HG03469 (cell line): ENCODE results near the gene ALX3.
"Not testable (repeated sequence)": the region's sequence is repeated elsewhere in the genome, so short reads cannot be mapped to it uniquely, and the experiment has no call there.

Experiments
- ATAC-seq: cut with Tn5 transposase; IDR thresholded peaks from one replicate; pipeline ENCODE4 v1.9.1; 2021; ENCODE audit warnings: mild to moderate bottlenecking, moderate library complexity, moderate number of reproducible peaks; ENCODE audit not compliant: unreplicated experiment

ALX3 gene

DNA sequence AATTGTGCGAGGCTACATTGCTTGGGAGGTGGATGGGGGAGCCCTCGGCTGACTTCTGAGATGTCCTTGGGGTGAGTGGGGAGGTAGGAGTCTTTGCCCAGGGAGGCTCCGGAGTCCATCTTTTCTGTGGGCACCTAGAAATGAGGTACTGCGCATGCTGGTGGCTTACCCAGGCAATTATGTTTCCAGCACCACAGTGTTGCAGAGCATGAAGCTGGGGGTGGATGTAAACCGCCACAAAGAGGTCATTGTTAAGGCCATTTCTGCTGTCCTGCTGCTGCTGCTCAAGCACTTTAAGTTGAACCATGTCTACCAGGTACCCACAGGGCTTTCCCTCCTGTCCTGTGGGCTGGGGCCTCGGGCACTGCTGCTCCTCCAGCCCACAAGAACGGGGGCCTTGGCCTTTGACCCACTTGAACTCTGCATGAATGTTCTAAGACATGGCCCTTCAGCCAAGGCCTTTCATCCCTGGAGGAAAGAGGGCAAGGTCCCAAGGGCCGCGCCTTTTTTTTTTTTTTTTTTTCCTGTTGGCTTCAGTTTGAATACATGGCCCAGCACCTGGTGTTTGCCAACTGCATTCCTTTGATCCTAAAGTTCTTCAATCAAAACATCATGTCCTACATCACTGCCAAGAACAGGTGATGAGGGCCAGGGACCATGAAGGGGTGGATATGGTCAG, 21.4 kb downstream of the ALX3 start:
- no peak for ATAC-seq

DNA sequence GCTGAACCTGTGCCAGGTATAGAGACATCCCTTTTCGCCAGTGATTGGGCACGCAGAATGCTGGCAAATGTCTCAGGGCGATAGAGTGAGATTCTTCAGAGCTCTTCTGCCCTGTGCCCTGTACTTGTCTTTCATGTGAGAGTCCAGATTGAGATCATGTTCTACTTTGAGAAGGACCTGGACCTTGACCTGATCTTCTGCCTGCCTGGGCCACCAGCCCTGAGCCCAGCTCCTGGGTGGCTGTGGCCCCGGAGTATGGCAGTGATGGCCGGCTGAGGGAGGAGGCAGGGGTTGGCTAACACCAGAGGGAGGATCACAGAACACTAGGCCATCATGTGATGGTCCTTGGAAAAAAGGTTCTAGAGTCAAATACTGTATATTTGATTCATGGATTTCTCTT, 22.2 kb downstream of the ALX3 start:
- ATAC-seq = no peak

DNA sequence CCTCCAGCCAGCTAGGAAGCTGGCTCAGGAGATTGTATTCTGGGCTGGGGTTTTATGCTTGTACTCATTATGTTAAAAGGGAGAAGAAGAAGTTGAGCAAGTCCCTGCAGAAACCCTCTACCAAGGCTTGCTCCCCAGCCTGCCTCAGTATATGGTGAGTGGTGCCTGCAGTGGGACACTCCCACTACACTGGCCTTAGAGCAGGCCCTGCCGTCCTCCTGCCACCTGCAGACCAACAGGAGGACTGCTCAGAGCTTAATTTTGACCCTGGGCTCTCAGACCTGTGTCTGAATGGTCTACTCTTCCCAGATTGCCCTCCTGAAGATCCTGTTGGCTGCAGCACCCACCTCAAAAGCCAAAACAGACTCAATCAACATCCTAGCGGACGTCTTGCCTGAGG, 23.0 kb downstream of the ALX3 start:
- ATAC-seq = no peak

DNA sequence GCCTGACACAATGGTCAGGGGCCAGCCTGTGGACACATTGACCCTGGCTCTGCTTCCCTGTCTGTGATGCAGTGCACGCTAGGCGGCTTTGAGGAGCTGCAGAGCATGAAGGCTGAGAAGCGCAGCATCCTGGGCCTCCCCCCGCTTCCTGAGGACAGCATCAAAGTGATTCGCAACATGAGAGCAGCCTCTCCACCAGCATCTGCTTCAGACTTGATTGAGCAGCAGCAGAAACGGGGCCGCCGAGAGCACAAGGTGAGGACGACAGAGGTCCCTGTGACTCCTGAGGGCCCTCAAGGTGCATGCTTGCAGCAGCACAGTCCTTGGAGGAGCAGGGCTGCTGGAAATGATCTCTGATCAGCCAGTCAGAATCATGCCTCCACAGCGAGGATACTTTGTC, 27.5 kb downstream of the ALX3 start:
- no peak for ATAC-seq

DNA sequence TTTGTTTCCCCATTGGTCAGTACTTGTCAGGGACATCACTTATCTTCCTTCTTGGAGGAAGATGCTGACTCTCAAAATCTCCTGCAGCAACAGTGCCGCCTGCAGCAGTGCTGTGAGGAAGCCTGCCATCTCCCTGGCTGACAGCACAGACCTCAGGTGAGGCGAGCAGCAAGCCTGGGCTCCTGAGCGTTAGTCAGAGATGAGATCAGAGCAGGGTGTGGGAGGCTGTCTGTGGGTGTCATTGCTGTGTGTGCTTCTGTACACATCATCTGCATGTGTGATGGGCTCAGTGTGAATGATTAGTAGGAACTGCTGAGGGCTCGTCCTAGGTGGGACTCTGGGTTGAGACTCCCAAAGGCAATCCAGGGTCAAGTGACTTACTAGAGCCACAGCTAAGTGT, 29.9 kb downstream of the ALX3 start:
- ATAC-seq = no peak

DNA sequence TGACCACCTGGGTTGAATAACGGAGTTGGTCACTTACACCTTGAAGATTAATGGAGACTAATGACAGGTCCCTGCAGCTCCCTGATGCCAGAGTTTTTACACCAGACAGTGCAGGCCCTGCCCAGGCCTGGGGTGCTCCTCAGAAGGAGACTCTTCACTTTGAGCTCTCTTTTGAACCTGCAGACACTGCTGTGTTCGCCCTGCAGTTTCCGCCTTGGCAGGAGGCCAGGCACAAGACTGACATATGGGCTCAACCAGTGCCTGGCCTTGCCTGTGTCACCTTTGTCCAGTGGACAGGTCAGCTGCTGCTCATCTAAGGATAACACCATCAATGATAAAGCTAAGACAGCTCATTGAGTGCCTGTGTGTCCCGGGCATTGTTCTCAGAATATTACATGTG, 30.8 kb downstream of the ALX3 start:
- ATAC-seq = no peak

DNA sequence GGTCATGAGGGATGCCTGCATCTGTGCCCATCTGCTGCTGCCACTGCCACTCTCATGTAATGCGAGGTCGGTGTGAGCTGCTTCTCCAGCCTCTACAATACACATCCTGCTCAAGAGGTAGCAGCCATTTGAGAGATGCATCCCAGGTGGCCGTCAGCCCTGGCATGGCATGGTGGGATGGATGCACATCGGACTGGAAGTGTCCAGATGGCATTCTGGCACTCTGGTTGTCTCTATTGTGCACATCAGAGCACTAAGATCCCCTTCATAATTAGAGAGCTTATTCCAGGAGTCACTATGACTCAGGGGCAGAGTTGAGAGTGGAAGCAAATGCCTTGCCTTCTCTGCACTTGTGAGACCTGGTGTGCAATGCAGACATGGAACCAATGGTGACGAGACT, 32.2 kb downstream of the ALX3 start:
- ATAC-seq = no peak

DNA sequence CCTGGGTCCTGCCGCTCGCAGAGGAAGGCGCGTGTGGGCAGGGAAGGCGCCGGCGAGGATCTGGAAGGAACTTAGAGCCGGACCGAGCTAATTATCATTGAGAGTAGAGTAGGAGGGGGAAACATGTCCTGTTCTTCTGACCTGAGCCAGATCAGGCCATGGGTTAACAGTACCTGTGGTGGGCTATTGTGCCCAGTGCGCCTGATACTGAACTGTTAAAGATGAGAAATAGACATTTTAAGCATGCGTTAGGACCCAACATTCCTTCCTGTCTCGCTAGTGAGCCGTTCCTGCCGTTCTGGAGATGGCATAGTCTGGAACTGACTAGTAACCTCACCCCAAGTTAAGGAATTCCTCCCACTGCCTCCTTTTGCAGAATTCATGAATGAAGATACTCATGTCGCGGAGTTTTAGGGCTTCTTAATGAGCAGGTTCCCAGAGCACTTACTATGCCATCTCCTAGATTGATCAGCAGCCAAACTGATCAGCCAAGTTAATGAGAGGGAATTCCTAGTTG, 35.2 kb downstream of the ALX3 start:
- ATAC-seq = no peak

DNA sequence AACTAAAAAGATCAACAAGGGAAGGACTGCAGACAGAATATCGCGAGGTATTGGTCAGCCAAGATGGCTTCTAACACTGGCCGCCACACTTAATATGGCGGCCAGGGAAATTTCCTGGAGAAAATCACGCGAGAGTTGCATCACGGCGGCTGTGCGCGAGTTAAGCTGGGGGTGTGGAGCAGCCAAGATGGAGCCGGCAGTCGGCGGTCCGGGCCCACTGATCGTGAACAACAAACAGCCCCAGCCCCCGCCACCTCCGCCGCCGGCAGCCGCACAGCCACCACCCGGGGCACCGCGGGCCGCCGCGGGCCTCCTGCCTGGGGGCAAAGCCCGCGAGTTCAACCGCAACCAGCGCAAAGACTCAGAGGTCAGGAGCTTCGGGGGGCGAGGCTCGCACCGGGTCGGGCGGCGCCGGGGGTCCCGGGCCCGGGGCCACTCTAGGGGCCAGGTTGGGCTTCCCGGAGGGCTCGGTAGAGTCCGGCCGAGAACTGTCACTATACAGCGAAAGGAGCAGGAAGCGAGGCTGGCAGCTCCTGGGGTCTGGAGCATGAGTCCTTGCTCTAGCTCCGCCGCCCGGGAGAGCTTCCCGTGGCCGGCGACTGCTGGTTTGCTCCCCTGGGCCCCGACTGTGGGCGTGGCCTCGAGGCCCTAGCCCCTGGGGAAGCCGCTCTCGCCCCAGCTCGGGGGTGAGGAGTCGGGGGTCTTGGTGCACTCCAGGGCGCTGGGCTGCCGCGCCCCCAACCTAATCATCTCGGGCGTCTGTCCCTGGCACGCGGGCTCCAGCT, 35.8 kb downstream of the ALX3 start, which contains the start of gene STRIP1:
TSS of gene STRIP1 (plus strand) at position 174 of the 785 bp plus-strand sequence. CDS start at position 188, 14 bp downstream.
- ATAC-seq = peak; percentile 78

DNA sequence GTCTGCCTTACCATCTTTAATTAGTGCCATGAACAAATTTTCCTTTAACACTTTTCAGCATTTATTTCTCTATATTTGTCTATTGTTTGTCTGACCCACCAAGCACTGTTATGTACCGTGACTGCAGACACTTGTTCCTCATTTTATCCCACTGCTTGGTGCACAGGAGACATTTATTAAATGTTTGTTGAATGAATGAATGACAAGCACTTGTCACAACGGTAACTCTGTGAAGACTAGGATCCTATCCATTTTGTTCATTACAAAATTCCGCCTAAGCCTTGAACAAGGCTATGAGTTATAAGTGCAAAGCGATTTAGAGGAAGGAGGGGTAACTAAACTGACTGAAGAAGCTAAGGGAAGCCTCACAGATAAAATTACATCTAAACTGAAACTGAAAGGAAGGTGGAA, 36.4 kb downstream of the ALX3 start:
- no peak for ATAC-seq

DNA sequence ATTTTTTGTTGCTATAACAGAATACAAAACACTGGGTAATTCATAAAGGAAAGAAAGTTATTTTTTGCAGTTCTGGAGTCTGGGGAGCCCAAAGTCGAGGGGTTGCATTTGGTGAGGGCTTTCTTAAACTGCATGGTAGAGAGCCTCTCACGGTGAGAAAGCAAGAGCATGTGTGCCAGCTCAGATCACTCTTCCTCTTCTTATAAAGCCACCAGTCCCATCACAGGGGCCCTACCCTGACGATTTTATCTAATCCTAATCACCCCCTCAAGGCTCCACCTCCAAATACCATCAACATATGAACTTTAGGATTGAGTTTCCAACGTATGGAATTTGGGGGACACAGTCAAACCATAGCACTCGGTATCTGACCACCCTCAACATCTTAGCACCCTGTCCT, 37.1 kb downstream of the ALX3 start:
- ATAC-seq = no peak

DNA sequence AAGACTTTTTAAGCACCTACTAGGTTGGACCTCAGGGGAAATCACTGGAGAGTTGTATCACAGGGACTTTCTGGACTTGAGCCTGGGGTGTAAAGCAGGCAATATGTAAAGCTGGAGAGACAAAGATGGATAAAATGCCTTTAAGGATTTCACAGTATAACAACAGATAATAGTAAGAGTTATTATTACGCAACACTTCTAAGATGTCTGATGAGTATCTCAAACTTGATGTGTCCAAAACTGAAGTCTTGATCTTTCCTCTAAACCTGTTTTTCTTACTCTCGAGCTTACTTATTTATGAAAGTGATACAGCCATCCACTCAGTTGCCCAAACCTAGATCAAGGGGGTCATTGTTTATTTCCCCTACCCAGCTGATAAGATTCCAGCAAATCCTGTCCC, 38.1 kb downstream of the ALX3 start:
- ATAC-seq = no peak

DNA sequence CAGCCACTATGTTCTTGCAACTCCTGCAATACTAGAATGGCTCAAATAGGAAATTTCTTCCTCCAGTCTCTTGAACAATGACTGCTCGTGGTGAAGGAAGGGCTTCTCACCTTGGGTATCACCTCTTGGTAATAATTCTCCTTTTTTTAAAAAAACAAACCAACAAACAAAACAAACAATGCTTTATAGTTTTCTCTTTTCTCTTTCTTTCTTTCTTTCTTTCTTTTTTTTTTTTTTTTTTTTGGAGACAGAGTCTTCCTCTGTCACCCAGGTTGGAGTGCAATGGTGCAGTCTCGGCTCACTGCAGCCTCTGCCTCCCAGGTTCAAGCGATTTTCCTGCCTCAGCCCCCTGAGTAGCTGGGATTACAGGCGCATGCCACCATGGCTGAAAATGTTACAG, 39.8 kb downstream of the ALX3 start:
- ATAC-seq = not testable (repeated sequence)

DNA sequence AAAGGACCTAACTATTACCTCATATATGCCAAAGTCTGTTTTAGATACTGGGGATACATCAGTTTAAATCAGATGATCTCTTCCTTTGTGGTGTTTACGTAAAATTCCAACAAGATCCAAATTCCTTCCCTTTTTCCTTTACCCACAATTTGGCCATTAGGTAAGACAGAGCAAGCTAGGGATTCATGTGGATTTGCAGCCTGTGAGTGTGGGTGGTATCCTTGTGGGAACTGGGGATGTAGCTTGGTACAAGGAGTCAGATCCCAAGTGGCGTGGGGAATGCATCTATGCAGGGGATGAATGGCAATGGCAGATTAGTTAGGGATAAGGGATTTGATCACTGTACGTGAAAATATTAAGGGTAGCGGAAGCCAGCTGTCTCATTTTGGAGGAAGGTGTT, 45.9 kb downstream of the ALX3 start:
- no peak for ATAC-seq

DNA sequence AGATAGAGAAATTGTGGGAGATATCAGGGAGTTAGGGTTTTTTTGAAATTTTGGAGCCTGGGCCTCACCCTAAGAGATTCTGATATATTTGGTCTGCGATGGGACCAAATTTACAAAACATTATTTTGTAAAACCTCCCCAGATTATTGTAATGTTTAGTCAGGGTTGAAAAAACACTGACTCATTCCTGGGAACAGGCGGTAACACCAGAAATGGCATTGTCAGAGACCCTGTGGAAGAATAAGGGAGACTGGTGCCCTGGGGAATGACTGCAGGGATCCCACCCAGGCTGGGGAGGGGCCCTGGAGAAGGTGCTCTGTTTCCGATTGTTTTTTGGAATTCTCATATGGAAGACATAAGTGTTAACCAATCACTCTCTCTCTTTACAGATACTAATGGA, 49.2 kb downstream of the ALX3 start:
- ATAC-seq = no peak

DNA sequence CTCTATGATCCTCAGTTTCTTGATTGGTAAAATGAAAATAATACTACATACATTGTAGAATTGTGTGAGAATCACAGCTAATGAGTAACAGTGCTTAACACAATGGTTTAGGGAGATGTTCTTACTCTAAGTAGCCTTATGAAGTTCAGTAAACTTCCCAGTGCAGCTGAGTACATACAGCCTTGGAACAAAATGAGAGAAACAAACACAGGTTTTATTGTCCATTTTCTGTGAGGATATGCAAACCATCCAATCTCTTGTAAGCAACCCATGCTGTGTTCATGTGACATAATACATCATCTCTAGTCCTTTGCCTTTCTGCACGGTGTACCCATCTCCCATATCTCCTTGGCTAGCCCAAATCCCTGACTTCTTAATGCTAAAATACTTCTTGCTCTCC, 50.7 kb downstream of the ALX3 start:
- ATAC-seq = no peak

DNA sequence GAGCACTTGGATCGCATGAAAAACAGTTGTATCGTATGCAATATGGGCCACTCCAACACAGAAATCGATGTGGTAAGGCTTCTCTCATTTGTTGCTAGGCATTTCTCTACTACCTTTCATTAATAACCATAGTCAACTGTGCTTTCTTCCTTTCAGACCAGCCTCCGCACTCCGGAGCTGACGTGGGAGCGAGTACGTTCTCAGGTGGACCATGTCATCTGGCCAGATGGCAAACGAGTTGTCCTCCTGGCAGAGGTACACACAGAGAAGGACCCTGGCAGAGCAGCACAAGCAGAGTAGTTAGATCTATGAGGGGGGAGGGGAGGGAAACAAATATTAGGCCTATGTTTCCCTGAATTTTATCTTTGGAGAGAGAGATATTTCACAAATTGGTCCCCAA, 52.1 kb downstream of the ALX3 start:
- no peak for ATAC-seq

DNA sequence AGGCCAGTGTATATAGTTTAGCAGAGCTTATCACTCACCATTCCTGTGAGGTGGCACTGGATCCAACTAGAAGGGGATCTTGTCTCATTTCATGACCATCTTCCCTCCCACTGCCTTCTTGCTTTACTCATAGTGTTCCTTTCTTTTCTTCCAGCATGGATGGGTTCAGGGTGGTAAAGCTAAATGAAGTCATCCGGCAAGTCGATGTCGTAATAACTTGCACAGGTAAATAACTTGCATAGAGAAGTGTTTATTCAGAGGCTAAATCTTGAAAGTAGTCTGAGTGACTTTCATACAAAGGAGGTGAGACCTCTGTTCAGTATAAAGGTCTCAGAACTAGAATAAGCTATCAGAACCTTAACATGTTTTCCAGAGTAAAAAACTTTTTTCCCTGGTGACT, 52.7 kb downstream of the ALX3 start:
- ATAC-seq = no peak

DNA sequence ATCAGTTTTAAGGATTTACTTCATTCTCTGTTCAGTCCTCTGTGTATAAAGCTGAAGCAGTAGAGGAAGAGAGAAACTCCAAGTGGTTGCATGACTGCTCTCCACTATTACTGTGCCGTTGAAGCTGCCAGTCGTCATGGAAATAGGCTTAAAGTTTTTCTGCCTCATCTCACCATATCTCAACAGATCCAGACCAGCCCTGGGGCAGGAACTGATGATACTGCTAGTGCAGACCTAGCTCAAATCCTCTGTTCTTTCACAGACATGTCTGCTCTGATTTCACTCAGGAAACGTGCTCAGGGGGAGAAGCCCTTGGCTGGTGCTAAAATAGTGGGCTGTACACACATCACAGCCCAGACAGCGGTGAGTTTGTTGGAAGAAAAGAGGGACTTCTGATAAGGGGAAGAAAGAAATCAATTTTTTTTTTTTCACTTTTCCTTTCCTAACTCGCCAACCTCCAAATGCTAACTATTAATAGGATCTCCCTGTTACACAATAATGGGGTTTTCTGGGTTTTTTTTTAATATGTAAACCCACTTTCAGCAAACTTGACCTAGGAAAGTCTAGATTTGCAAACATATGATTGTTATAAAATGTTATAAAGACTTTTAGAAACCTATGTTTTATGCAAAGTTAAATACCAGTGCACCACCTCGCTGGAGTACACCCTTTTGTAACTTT, 58.2 kb downstream of the ALX3 start:
- peak; percentile 37 for ATAC-seq

DNA sequence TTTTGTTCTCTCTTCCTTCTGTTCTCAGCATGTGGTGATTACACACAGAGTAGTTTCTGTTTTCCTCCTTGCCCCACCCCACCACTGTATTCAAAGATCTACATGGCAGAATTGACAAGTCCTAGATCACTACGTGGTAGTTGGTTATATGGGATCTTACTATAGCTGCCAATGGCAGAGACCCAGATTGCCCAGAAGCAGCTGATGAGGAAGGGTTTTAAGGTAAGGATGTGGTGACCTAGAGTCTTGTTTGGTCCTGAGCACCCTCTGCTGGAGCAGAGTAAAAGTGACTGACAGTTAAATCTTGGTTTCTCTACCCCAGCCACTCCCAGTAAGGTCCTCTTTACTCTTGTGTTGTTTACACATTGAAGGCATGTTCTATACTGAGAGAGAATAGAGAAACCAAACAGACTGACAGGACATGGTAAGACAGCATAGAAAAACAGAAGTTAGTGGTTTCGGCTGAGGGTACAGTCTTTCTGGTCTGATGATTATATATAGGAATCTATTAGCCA, 58.9 kb downstream of the ALX3 start:
- ATAC-seq = peak; percentile 94
